GM19395 (cell line): ENCODE measurements around the gene CRYGD.
"Not testable (repeated sequence)": the region's sequence is repeated elsewhere in the genome, so short reads cannot be mapped to it uniquely, and the experiment has no call there.

ENCODE experiments used
- ATAC-seq: cut with Tn5 transposase; IDR thresholded peaks from one replicate; pipeline ENCODE4 v1.9.1; 2021; ENCODE audit warnings: mild to moderate bottlenecking, moderate library complexity; ENCODE audit not compliant: unreplicated experiment

CRYGD gene

DNA sequence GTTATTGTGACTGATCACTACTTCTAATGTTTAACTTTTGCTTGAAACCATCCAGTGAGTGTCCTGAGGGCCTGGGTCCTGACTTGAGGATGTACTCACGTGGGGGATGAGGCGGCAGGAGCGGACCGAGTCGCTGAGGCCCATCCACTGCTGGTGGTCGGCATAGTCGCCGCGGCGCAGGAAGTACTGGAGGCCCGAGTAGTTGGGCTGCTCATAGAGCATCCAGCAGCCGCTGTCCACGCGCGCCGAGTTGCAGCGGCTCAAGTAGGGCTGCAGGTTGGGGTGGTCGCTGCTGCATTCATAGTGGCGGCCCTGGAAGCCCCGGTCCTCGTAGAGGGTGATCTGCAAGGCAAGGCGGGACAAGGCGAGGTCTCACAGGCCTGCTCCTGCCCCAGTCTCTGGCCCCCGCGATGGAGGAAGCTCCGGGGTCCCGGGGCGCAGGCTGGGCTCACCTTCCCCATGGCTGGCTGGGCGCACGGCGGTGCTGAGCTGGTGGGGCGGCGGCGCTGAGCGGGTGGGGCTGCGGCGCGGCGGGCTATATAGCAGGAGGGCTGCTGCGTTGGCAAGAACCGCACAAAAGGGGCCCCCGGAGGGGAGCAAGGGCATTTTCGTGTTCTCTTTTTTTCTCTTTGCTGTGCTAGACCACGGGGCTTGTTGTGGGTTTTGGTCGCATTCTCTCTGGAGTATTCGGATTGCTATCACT lies at the start of gene CRYGD:
Gene CRYGD, minus strand, starts transcription at position 512 of the 703 bp plus-strand sequence. Its CDS starts 51 bp downstream, at position 461.
- ATAC-seq: not testable (repeated sequence)

- ATAC-seq: no peak
Observed at GRCh38 chr2:208172125-208172524, 47.8 kb upstream of the CRYGD start.

DNA sequence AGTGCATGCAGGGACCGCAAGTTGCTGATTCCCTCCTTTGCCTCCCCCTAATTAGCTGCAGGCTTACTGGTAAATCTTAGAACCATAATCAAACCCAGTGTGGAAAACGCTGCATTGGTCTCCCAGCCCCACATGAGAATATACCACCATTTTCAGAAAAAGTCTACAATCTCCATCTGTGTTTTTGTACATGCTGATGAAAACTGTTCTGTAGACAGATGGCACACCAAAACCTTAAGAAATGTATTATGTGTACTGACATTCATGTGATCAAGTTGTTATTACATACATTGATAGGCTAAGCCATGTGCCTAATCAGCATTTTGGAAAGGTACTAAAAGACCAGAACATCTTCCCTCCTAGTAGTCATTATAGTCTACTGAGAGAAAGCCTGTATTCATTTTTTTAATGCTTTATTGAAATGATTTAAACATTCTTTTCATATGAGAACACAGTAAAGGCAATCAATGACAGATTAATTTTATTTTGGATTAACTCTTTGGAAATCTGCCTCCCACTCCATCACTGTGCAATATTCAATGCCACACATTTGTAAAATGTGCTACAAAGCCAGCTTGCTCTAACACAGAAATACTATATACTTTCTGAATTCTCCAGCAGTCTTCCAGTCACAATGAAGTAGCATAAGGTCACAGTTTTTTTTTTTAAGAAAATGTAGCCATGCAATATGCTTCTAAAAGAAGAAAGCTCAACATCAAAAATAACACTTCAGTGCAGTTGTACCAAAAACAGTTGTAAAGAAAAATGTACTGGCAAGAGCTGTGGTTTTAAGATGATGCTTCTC lies 40.8 kb upstream of the CRYGD start:
- no peak for ATAC-seq

- ATAC-seq: no peak
Observed at GRCh38 chr2:208163489-208163888, 39.2 kb upstream of the CRYGD start, which contains the start of gene CRYGA. Gene CRYGA, minus strand, starts transcription at chr2:208163589. Its CDS starts 33 bp downstream, at chr2:208163556.

DNA sequence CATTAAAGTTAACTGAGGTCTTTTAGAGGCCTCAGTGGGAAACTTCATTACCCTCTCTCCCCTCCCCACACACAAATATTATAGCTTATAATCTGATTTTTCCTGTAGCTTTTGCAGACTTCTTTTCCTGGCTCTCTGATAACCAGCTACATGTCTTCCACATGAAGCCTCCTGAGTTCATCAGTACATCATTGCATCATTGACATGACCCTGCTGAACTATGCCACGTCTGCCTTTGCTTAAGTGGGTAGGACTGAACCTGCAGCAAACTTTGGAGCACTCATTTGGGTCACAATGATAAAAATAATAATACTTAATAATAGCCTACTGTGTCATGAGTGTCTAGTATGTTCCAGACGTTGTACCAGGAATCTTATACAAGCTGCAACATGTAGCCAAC lies 32.1 kb upstream of the CRYGD start:
- no peak for ATAC-seq

- ATAC-seq: no peak
Observed at GRCh38 chr2:208153156-208153555, 28.8 kb upstream of the CRYGD start.

- no peak for ATAC-seq
Observed at GRCh38 chr2:208150956-208151355, 26.6 kb upstream of the CRYGD start.

DNA sequence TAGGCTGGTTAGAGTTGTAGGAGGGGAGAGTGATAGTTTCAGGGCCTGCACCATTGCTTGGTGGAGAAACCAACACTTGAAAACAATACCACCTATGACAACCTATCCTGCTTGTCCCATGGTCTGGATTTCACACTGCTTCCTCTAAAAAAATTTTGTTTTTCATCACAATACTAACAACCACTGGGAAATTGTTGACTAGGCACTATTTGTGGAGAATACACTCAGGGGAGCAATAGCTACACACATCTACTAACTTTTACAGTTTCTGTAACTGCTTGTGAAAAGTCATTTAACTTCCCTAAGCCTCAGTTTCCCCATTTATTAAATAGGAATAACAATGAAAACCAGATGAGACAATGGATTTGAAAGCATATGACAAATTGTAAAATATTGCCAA lies 25.8 kb upstream of the CRYGD start:
- ATAC-seq: no peak

DNA sequence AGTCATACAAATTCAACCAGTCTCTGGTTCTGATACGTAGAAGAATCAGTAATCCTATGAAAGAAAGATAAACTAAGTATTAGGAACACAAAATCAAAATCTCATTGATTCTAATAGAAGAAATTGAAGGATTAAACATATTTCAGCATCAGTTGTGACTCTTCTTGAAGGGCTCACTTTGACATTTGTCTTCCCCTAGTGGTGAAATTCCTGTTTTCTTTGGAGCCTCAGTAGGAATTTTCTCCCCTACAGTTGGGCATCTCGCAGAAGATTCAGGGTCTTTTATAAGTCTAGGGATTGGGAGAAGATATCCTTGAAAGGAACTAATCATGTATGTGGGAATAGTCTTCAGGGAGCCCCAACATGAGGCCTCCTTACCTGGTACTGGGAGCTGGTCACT lies 24.5 kb upstream of the CRYGD start:
- no peak for ATAC-seq

DNA sequence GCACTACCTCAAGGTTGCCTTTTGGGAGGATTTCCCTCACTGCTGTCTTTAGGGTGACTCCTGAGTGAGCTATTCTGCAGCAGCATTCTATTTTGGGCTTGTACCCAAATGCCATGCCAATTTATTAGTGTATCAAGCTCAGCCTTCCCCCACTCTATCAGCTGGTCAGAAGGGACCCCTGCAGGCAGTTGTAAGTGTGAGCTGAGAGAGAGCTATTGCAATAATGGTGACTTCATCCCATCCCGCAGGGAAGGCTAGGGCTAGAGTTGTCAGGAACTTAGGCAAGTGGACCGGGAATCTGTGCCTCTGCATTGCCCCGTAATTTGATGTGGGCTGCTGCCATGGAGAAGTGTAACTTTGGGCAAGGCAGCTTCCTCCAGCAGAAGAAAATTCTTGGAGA lies 23.4 kb upstream of the CRYGD start:
- ATAC-seq: no peak

DNA sequence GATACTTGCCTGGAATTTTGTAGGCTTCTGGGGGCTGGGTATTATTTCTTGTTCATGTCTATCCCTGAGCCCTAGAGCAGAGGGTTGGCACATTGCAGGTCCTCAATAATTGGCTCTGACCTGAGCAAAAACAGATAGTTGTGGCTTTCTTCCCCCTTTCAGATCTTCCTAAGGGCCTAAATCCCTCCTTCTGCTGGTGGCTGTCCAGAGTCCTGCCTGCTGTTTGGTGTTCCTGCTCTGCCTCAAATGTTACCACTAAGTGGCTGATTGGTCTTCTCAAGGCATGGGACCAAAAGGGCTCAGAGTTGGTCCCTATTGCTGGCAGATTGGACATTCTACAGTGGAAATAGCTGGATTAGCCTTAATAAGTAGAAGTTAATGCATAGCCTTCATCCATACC lies 22.7 kb upstream of the CRYGD start:
- no peak for ATAC-seq

GRCh38 chr2:208146006-208146405 lies 21.7 kb upstream of the CRYGD start, which contains the start of gene CRYGB:
Gene CRYGB, minus strand, starts transcription at chr2:208146158. Its CDS starts 38 bp downstream, at chr2:208146120.
- ATAC-seq: no peak

GRCh38 chr2:208142925-208143799 lies 18.8 kb upstream of the CRYGD start:
- ATAC-seq: no peak

- ATAC-seq: no peak
Observed at GRCh38 chr2:208142240-208142924, 18.1 kb upstream of the CRYGD start.

- no peak for ATAC-seq
Observed at GRCh38 chr2:208139447-208139846, 15.1 kb upstream of the CRYGD start.

- not testable (repeated sequence) for ATAC-seq
Observed at GRCh38 chr2:208138334-208138733, 14.0 kb upstream of the CRYGD start.

GRCh38 chr2:208136716-208137094 lies 12.4 kb upstream of the CRYGD start:
- no peak for ATAC-seq

DNA sequence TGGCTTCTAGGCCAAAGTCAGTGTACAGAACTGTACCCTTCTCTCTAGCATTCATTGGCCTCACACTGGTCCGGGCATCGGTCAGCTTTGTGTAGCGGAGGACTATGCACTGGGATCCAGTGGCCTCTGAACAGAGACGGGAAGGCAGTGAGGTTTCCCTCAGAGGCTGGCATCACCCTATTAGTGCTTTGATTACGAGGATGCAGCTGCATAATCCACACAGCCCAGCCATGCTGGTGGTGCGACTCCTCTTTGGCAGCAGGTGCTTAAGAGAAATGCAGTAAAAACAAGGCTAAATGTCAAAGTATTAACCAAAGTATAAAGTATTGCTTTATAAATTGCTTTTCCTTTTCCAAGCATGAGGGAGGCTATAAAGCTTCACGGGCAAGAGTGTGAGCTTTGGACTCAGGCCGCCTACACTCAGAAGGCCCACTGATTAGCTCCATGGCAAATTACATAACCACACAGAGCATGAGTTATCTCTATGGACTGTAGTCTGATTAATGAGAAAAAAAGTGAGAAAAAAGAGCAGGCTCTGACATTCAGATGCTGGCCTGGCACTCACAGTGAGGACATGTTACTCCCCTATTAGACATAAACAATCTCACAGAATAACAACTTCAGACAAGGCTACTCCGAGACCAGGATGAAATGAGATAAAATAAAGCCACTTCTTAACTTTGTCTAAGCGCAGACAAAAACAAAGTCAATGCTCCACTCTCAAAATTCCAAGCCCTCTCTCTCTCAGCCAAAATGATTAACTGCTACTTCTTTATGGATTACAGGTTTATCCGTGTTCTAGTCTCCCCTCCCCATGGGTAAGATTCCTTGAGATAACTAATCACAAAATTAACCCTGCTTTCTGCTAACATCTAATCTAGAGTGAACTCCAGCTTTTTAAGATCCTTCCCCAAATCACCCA lies 11.7 kb upstream of the CRYGD start:
- no peak for ATAC-seq

- ATAC-seq: peak; percentile 43
Observed at GRCh38 chr2:208134928-208135586, 10.7 kb upstream of the CRYGD start.
